ENCODE results near the gene CCDC106. TPM values are rescaled to one million over a fixed set of nuclear protein-coding genes. Genes with fewer than 3 reads are reported as not detected.

The CCDC106 gene
- total RNA-seq, 1 experiment from 2014 or later = 11.4 TPM

GRCh38 chr19:55650126-55650557 is 2.1 kb downstream of the CCDC106 start:
- no peak for DNase-seq (ENCODE audit: low spot score)

- DNase-seq (ENCODE audit: low spot score) = no peak
These were observed 2.7 kb downstream of the CCDC106 start for GRCh38 chr19:55650602-55651230.

DNA sequence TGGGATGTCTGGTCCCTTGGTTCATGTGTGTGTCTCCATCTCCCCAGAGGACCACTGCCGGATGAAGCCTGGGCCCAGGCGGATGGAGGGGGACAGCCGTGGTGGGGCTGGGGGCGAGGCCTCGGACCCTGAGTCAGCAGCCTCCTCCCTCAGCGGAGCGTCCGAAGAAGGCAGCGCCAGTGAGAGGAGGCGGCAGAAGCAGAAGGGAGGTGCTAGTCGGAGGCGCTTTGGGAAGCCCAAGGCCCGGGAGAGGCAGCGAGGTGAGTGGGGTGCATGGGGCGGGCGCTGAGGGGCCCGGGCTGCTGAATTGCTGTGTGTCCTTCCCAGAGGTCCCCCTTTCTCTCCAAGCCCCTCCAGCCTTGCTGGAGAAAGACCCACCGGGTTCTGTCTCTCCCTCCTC is 3.2 kb downstream of the CCDC106 start:
- DNase-seq (ENCODE audit: low spot score) = no peak

DNA sequence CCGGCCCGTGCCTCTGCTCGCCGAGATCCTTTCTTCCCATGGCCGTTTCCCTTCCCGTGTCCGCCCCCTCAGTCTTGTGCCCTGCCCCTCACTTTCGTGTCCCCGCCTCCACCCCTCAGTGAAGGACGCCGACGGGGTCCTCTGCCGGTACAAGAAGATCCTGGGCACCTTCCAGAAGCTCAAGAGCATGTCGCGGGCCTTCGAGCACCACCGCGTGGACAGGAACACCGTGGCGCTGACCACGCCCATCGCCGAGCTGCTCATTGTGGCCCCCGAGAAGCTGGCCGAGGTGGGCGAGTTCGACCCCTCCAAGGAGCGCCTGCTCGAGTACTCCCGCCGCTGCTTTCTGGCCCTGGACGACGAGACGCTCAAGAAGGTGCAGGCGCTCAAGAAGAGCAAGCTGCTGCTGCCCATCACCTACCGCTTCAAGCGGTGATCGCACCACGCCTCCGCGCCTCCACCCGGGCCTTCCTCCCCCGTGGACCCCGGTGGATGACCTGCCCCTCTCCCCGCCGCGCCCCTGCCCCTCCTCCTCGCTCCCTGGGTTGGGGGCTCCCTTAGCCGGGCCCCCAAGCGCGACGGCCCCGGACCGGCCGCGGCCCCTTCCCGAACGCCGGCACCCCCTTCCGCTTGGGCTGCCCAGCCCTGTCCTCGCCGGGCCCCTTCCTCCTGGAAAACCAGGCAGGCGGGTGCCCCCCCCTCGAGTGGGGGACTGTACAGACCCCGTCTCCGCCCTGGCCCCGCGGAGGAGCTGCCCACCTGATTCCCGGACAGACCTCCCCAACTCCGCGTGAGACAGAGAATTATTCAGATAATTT is 4.5 kb downstream of the CCDC106 start:
- no peak for DNase-seq (ENCODE audit: low spot score)

GRCh38 chr19:55653651-55654322 is 5.8 kb downstream of the CCDC106 start:
- DNase-seq (ENCODE audit: low spot score) = peak; percentile 100

DNA sequence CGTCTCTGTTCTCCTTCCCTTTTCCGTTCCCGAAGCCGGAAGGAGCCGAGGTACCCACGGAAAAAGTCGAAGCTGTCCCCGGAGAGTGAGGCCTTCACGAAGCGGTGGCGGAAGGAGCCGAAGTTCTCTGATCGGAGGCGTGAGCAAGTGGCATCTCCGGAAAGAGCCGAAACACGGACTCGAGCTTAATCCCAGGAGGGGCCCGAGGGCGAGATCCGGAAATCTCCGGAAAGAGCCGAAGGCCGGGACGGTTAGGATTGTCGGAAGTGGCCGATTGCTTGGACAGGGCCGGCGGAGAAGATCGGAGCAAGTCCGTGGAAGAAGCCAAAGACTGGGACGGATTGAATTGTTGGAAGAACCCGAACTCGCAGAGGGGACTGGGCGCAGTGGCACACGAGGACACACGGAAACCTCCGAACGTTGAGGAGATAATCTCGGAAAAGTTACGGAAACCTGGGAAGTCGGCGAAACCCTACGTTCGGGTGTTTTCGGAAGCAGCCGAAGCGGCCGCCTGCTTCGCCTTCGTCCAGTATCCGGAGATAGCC is 6.4 kb downstream of the CCDC106 start:
- DNase-seq (ENCODE audit: low spot score) = peak; percentile 100

DNA sequence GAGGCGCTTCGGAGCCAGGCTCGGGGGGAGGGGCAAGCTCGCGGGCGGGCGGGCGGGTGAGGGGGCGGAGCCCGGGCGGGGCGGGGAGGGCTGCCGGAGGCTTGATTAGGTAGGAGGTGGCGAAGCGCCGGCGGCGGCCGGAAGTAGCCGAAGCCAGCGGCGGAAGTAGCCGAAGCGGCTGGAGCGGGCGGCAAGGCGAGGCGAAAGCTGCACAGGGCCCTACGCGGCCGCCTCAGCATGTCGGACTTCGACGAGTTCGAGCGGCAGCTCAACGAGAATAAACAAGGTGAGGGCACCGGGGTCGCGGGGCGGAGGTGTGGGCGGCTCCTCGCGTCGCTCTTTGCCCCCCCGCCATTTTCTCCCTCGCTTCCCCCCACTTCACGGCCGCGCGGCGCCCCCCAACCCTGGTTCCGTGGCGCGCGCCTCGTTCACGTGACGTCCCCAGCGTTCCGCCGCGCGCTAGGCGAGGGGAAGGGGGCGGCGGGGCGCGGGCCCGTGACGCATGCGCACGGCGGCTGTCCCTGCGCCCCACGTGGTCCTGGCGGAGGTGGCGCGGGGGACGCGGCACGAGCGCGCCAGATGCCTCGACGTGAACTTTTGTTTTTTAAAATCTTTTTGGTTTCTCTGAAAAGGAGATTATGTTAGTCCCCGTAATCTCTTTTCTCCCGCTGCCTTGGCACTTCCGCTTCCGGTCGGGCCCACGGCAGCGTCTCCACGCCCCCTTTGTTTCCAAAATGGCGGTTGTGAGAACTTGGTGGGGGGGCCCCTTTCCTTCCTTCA is 7.0 kb downstream of the CCDC106 start, which contains the start of gene U2AF2:
TSS of gene U2AF2 (plus strand) at position 168 of the 780 bp plus-strand sequence. CDS start at position 238, 70 bp downstream.
- peak; percentile 98 for DNase-seq (ENCODE audit: low spot score)

DNA sequence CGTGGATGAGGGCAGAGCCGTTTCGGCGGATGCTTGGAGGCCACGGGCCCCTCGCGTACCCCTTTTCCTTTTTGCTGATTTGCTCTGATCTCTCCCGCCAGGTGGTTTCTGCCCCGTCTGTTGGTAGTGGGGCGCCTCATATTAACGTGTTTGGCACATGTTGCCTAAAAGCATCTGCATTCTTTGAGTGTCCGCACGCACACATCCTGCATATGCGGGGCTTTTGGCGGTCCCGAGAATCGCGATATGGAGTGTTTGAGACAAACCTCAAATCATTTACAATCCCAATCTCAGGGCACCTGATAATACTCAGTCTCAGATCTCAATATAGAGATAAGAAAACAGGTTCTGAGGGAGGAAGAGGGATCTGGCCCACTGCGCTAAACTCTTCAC is 7.6 kb downstream of the CCDC106 start:
- no peak for DNase-seq (ENCODE audit: low spot score)

DNA sequence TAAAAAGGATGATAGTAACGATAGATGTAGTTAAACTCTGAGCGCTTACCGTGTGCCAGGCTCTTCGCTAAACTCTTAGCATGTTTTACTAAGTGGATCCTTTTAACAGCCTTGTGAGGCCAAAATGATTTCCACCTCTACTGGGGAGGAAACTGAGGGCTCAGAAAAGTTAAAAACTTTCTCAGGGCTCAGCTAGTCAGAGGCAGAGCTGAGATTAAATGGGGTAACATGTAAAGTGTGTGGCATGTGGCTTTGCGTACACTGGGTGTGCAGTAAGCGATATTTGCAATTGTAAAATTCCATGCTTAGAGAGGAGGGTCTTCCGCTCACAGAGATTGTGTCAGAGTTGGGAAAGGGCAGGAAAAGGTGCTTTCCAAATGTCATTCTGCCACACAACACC is 8.5 kb downstream of the CCDC106 start:
- no peak for DNase-seq (ENCODE audit: low spot score)

DNA sequence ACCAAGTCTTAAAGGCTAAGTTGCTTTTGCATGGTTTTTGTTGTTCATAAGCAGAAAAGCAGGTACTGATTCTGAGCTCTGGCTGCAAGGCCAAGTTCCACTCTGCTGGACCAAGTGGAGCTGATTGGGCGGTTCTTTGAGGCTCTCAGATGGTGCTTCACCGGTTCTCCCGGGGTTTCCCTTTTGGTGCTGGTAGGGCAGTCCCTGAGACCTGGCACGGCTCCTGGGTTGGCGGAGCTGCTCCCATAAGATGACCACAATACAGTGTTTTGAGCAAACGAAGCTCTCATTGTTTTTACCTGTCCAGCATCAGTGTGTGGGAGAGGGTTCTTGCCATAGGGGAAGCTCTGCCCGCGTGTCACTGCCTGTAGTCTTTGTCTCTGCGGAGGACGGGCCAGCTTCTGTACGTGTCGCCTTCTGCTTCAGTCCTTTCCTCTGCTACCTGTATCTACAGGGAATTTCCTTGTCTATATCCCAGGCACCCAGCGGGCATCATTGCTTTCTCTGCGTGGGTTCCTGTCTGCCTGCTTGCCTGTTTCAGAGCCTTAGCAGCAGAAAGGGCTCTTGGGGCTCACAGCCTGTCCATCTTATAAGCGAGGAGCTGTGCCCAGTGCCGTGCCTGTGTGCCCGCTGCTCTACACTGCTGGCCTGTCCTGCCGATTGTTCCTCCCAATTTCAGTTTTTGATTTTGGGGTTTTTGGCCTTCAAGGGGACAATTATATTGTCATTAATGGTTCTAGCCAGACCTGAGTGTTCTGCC is 9.2 kb downstream of the CCDC106 start:
- DNase-seq (ENCODE audit: low spot score) = peak; percentile 43

GRCh38 chr19:55658846-55659459 is 10.9 kb downstream of the CCDC106 start:
- no peak for DNase-seq (ENCODE audit: low spot score)

- DNase-seq (ENCODE audit: low spot score) = no peak
These were observed 11.8 kb downstream of the CCDC106 start for GRCh38 chr19:55659822-55660221.

DNA sequence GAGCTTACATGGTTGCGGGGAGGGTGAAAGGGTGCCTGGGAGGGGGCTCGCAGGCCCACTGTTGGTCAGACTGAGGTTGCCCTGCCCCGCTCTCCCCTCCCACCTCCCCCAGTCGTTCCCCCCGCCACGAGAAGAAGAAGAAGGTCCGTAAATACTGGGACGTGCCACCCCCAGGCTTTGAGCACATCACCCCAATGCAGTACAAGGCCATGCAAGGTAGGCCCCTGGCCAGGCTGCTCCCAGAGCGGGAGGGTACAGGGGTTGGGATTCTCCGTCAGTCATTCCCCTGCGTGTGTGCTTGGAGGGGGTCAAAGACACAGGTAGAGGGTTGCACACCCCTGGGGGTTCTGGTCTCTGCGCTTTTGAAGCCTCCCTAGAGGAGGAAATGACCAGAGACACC is 12.4 kb downstream of the CCDC106 start:
- DNase-seq (ENCODE audit: low spot score) = no peak

- DNase-seq (ENCODE audit: low spot score) = no peak
These were observed 13.0 kb downstream of the CCDC106 start for GRCh38 chr19:55660991-55661390.

- DNase-seq (ENCODE audit: low spot score) = no peak
These were observed 13.8 kb downstream of the CCDC106 start for GRCh38 chr19:55661826-55662225.

- DNase-seq (ENCODE audit: low spot score) = no peak
These were observed 16.0 kb downstream of the CCDC106 start for GRCh38 chr19:55663846-55664536.

- DNase-seq (ENCODE audit: low spot score) = no peak
These were observed 18.5 kb downstream of the CCDC106 start for GRCh38 chr19:55666343-55667005.

DNA sequence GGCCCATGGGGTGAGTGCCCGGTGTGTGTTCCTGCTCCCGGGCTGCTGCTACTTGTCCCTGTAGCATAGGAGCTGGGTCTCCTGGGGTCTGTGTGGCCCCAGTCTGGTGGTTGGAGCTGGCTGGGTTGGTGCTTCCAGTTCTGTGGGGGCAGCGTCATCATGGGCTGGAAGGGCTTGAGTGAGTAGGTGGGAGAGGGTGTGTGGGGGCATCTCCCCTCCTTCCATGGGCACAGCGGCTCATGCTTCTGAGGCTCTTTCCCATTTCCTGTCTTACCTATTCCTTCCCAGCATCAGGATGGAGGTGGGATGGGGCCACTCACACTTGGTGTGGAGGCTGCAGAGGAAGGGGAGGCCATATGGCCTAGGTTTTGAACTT is 19.0 kb downstream of the CCDC106 start:
- no peak for DNase-seq (ENCODE audit: low spot score)

DNA sequence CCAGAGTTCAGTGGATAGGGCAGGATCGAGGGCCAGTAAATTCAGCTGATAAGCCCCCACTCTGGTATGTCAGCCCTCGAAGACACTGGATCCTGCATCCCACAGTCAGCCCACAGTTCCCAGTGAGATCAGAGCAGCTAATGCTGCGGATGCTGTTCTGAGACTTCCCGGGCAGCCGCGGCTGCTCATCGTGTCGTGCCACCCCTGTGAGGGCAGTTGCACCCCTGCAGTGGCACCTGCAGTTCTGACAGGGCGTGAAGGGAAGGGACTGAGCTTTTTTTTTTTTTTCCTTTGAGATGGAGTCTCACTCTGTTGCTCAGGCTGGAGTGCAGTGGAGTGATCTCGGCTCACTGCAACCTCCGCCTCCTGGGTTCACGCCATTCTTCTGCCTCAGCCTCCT is 19.5 kb downstream of the CCDC106 start:
- no peak for DNase-seq (ENCODE audit: low spot score)

All from HT-29 (cell line).